ENCODE results near the gene XKR7. TPM values are rescaled to one million over a fixed set of nuclear protein-coding genes. Genes with fewer than 3 reads are reported as not detected.
A peak's percentile ranks its signal among the peaks of the same experiment; 100 is the strongest.

XKR7 gene
- total and polyA plus RNA-seq, 10 of the 15 experiments (the other 5 are each of a cell fraction or from before 2014, with no cell fraction given): not detected

- TF ChIP-seq ASH2L (IDR thresholded peaks at IDR 0.05; ENCODE audit: borderline replicate concordance, low read depth) (no peak), ELK1 (IDR thresholded peaks at IDR 0.05; ENCODE audit: low read depth, low read length) (no peak), RAD21 (IDR thresholded peaks at IDR 0.05; ENCODE audit: insufficient read depth, low read depth, low read length) (peak; percentile 54), TCF3 (IDR thresholded peaks at IDR 0.05; ENCODE audit: borderline replicate concordance, insufficient read depth, low read depth, low read length) (no peak), GABPA (IDR thresholded peaks at IDR 0.05; ENCODE audit: low read depth) (no peak), RB1 (IDR thresholded peaks at IDR 0.05; ENCODE audit: borderline replicate concordance) (0 out of 2 replicates have a peak, but pooled peaks have one; percentile 70), IKZF1 (conservative IDR thresholded peaks at IDR 0.05) (peak; percentile 59), TCF12 (IDR thresholded peaks at IDR 0.05; ENCODE audit: low read depth, low read length) (no peak), WRNIP1 (IDR thresholded peaks at IDR 0.05; ENCODE audit: borderline replicate concordance, low read depth, low read length) (no peak), ZNF274 (IDR thresholded peaks at IDR 0.05; ENCODE audit: insufficient read depth, insufficient read length) (no peak), POLR2AphosphoS5 (IDR thresholded peaks at IDR 0.05; ENCODE audit: low read length) (no peak), KAT2A (conservative IDR thresholded peaks at IDR 0.05; ENCODE audit: control insufficient read depth, low read depth, low read length) (no peak)
- TF ChIP-seq, protein P1, sequence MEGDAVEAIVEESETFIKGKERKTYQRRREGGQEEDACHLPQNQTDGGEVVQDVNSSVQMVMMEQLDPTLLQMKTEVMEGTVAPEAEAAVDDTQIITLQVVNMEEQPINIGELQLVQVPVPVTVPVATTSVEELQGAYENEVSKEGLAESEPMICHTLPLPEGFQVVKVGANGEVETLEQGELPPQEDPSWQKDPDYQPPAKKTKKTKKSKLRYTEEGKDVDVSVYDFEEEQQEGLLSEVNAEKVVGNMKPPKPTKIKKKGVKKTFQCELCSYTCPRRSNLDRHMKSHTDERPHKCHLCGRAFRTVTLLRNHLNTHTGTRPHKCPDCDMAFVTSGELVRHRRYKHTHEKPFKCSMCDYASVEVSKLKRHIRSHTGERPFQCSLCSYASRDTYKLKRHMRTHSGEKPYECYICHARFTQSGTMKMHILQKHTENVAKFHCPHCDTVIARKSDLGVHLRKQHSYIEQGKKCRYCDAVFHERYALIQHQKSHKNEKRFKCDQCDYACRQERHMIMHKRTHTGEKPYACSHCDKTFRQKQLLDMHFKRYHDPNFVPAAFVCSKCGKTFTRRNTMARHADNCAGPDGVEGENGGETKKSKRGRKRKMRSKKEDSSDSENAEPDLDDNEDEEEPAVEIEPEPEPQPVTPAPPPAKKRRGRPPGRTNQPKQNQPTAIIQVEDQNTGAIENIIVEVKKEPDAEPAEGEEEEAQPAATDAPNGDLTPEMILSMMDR (IDR thresholded peaks at IDR 0.05 in 2 of 3, conservative IDR thresholded peaks at IDR 0.05 in 1 of 3; ENCODE audit: control insufficient read depth in 2 of 3, extremely low read depth in 1 of 3, insufficient read depth in 1 of 3, low read depth in 3 of 3, low read length in 3 of 3): peak; percentile 76 to 99 (median 96)
Observed at GRCh38 chr20:32031007-32031958, 63.3 kb downstream of the XKR7 start (continued).

Data from GM12878 (cell line).